Tibial artery (tissue), 4 donors: ENCODE results near the gene CDIPT.

Source experiments
- DNase-seq, 2 donors: peaks; one replicate each; pipeline ENCODE4 v3.0.0-alpha.2; 2019
- H3K27ac ChIP-seq, 2 donors: fragments of 200-600 bp; sonication (generic) in 1 of 2; 1 replicate in 1 of 2; 2 replicates in 1 of 2; pipeline ENCODE4 v1.5.1; 2018 to 2019; ENCODE audit warnings: mild to moderate bottlenecking in 1 of 2
- H3K27me3 ChIP-seq, 2 donors: fragments of 200-600 bp; sonication (generic) in 1 of 2; one replicate each; pipeline versions ENCODE4 v1.5.1 to v1.6.0; 2016 to 2019
- H3K36me3 ChIP-seq, 3 donors: fragments of 200-600 bp; sonication (generic) in 2 of 3; one replicate each; pipeline ENCODE4 v1.5.1; 2016 to 2019; ENCODE audit warnings: mild to moderate bottlenecking in 2 of 3
- H3K4me1 ChIP-seq, 4 donors: fragments of 200-600 bp; sonication (generic) in 2 of 4; 1 replicate in 3 of 4; 2 replicates in 1 of 4; pipeline ENCODE4 v1.5.1; 2016 to 2019
- H3K4me3 ChIP-seq, 2 donors: fragments of 200-600 bp; sonication (generic) in 1 of 2; 1 replicate in 1 of 2; 2 replicates in 1 of 2; pipeline ENCODE4 v1.5.1; 2018 to 2019; ENCODE audit warnings: mild to moderate bottlenecking in 2 of 2
- H3K9me3 ChIP-seq, 3 donors: fragments of 200-600 bp; sonication (generic) in 1 of 3; one replicate each; pipeline ENCODE4 v1.5.1; 2016 to 2019
- intact Hi-C: fragments of 100-400 bp; cut with DNase I; formaldehyde crosslinking; loops from one replicate; pipeline ENCODE4 v1.15.0; 2023; ENCODE audit warnings: low total_unique reads
- TF ChIP-seq, protein P1 (sequence below), 2 experiments: fragments of 200-600 bp in 1 of 2; fragments of 450-650 bp in 1 of 2; IDR thresholded peaks; one replicate each; pipeline ENCODE4 v1.5.1; 2017 to 2019; ENCODE audit warnings: antibody characterized with exemption in 2 of 2, mild to moderate bottlenecking in 1 of 2, moderate library complexity in 1 of 2

The CDIPT gene

DNA sequence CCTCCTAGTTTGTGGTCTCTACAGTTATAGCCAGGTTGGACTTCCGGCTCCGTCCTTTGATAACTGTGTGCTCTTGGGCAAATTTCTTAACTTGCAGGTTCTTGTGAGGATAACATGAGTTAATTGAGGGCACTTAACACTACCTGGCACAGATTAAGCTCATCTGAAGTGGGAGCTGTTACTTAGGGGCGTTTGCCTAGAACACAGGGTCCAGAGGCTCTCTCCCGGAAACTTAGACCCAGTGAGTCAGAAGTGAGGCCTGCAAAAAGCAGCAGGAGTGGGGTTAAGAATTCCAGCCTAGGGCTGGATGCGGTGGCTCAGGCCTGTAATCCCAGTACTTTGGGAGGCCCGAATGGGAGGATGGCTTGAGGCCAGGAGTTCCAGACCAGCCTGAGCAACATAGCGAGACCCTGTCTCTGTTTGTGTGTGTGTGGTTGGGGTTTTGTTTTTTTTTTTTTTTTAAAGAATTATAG is 41.3 kb downstream of the CDIPT start:
- Histone ChIP-seq H3K27me3 (no peaks in the 10 kb centered on the region), H3K4me3 (peak overlapping the region; percentile 59 to 72), H3K4me1 (peaks cover 7 to 83% (median 67%) of the 10 kb centered on the region in 4 donors), H3K9me3 (no peaks in the 10 kb centered on the region), H3K36me3 (peaks cover 5 to 22% (median 9%) of the 10 kb centered on the region in 3 donors), H3K27ac (peak overlapping the region; percentile 89 to 90)
- TF ChIP-seq, protein P1, sequence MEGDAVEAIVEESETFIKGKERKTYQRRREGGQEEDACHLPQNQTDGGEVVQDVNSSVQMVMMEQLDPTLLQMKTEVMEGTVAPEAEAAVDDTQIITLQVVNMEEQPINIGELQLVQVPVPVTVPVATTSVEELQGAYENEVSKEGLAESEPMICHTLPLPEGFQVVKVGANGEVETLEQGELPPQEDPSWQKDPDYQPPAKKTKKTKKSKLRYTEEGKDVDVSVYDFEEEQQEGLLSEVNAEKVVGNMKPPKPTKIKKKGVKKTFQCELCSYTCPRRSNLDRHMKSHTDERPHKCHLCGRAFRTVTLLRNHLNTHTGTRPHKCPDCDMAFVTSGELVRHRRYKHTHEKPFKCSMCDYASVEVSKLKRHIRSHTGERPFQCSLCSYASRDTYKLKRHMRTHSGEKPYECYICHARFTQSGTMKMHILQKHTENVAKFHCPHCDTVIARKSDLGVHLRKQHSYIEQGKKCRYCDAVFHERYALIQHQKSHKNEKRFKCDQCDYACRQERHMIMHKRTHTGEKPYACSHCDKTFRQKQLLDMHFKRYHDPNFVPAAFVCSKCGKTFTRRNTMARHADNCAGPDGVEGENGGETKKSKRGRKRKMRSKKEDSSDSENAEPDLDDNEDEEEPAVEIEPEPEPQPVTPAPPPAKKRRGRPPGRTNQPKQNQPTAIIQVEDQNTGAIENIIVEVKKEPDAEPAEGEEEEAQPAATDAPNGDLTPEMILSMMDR (IDR thresholded peaks at IDR 0.05), result no peak
- DNase-seq, result no peak
- intact Hi-C loops, result no loop called here

- peaks cover 7 to 78% (median 67%) of the 10 kb centered on the region in 4 donors for H3K4me1 ChIP-seq
- peaks cover 5 to 22% (median 9%) of the 10 kb centered on the region in 3 donors for H3K36me3 ChIP-seq
- H3K4me3 ChIP-seq, result peak overlapping the region; percentile 59 to 72
- TF ChIP-seq, protein P1 (IDR thresholded peaks at IDR 0.05), result no peak
- peak overlapping the region; percentile 89 to 90 for H3K27ac ChIP-seq
- intact Hi-C loops, result no loop called here
- H3K27me3 ChIP-seq, result no peaks in the 10 kb centered on the region
- peak; percentile 60 to 82 for DNase-seq
- H3K9me3 ChIP-seq, result no peaks in the 10 kb centered on the region
These were observed 42.0 kb downstream of the CDIPT start for GRCh38 chr16:29820730-29821642.

- Histone ChIP-seq H3K36me3 (peaks cover 5 to 22% (median 9%) of the 10 kb centered on the region in 3 donors), H3K4me1 (peaks cover 7 to 73% (median 61%) of the 10 kb centered on the region in 4 donors), H3K27me3 (no peaks in the 10 kb centered on the region), H3K9me3 (no peaks in the 10 kb centered on the region), H3K27ac (peak within 1 kb of the TSS; percentile 89 to 90), H3K4me3 (peak within 1 kb of the TSS; percentile 59 to 72)
- TF ChIP-seq, protein P1 (IDR thresholded peaks at IDR 0.05), result no peak
- intact Hi-C loops, result no loop called here
- peak; percentile 80 to 83 for DNase-seq
These were observed 42.7 kb downstream of the CDIPT start, which contains the start of gene MVP for GRCh38 chr16:29820271-29820701. TSS of gene MVP (plus strand) at chr16:29820462. CDS start at chr16:29830550, 10,088 bp downstream.

DNA sequence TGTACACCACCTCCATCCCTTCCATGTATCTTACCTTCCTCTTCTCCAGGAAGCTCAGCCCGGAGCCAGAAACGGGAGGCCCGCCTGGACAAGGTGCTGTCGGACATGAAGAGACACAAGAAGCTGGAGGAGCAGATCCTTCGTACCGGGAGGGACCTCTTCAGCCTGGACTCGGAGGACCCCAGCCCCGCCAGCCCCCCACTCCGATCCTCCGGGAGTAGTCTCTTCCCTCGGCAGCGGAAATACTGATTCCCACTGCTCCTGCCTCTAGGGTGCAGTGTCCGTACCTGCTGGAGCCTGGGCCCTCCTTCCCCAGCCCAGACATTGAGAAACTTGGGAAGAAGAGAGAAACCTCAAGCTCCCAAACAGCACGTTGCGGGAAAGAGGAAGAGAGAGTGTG is 43.5 kb downstream of the CDIPT start:
- Histone ChIP-seq H3K4me1 (peaks cover 7 to 73% (median 61%) of the 10 kb centered on the region in 4 donors), H3K27ac (peak overlapping the region; percentile 89 to 90), H3K4me3 (no peak overlapping the region), H3K27me3 (no peaks in the 10 kb centered on the region), H3K36me3 (peaks cover 5 to 22% (median 9%) of the 10 kb centered on the region in 3 donors), H3K9me3 (no peaks in the 10 kb centered on the region)
- no peak for DNase-seq
- intact Hi-C loops, result loop anchor here (10.0 kb wide), 1 partner anchor 175 kb away; the partner anchor contains the start of genes HIRIP3 and INO80E
- TF ChIP-seq, protein P1 (IDR thresholded peaks at IDR 0.05), result no peak

DNA sequence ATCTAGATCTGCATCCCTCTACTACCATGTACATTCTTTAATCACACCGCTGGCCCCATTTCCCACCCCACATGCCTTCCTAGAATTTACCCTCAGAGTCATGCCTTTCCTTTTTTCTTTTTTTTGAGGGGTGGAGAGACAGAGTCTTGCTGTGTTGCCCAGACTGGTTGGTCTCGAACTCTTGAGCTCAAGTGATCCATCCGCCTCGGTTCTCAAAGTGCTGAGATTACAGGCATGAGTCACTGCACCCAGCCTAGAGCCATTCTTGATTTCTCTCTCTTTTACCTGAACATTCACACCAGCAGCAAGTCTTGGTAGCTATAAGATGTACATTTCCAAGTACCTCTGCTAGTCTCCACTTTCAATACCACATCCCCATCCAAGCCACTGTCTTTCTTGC is 44.9 kb downstream of the CDIPT start:
- no peak for DNase-seq
- Histone ChIP-seq H3K27ac (no peak overlapping the region), H3K4me3 (no peak overlapping the region), H3K9me3 (no peaks in the 10 kb centered on the region), H3K4me1 (peaks cover 7 to 73% (median 62%) of the 10 kb centered on the region in 4 donors), H3K36me3 (peaks cover 5 to 22% (median 9%) of the 10 kb centered on the region in 3 donors), H3K27me3 (no peaks in the 10 kb centered on the region)
- TF ChIP-seq, protein P1 (IDR thresholded peaks at IDR 0.05), result no peak
- intact Hi-C loops, result loop anchor here (10.0 kb wide), 1 partner anchor 177 kb away; the partner anchor contains the start of genes HIRIP3 and INO80E
